ENCODE measurements around the gene PITX3.

- TF ChIP-seq GABPA (IDR thresholded peaks at IDR 0.05; ENCODE audit: low read depth) = no peak
- TF ChIP-seq, protein P1, sequence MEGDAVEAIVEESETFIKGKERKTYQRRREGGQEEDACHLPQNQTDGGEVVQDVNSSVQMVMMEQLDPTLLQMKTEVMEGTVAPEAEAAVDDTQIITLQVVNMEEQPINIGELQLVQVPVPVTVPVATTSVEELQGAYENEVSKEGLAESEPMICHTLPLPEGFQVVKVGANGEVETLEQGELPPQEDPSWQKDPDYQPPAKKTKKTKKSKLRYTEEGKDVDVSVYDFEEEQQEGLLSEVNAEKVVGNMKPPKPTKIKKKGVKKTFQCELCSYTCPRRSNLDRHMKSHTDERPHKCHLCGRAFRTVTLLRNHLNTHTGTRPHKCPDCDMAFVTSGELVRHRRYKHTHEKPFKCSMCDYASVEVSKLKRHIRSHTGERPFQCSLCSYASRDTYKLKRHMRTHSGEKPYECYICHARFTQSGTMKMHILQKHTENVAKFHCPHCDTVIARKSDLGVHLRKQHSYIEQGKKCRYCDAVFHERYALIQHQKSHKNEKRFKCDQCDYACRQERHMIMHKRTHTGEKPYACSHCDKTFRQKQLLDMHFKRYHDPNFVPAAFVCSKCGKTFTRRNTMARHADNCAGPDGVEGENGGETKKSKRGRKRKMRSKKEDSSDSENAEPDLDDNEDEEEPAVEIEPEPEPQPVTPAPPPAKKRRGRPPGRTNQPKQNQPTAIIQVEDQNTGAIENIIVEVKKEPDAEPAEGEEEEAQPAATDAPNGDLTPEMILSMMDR (IDR thresholded peaks at IDR 0.05; ENCODE audit: insufficient read depth, low read length) = no peak
- TF ChIP-seq SPI1 (IDR thresholded peaks at IDR 0.05; ENCODE audit: borderline replicate concordance, low read depth) = no peak
These were observed 23.1 kb upstream of the PITX3 start for GRCh38 chr10:102264371-102264770.
